Stimulated activated CD4-positive, alpha-beta T cell treated with anti-CD3 and anti-CD28 coated beads, Interleukin-15, amount 100 ng/mL, for 48 hours (primary cell): ENCODE data around the gene NNAT.

Experiments
- DNase-seq, 2 donors: peaks; one replicate each; pipeline ENCODE4 v3.0.0-alpha.2; 2020; ENCODE audit warnings: low read depth in 2 of 2

NNAT gene

GRCh38 chr20:37502654-37503053 lies 18.4 kb upstream of the NNAT start:
- DNase-seq, result no peak

DNA sequence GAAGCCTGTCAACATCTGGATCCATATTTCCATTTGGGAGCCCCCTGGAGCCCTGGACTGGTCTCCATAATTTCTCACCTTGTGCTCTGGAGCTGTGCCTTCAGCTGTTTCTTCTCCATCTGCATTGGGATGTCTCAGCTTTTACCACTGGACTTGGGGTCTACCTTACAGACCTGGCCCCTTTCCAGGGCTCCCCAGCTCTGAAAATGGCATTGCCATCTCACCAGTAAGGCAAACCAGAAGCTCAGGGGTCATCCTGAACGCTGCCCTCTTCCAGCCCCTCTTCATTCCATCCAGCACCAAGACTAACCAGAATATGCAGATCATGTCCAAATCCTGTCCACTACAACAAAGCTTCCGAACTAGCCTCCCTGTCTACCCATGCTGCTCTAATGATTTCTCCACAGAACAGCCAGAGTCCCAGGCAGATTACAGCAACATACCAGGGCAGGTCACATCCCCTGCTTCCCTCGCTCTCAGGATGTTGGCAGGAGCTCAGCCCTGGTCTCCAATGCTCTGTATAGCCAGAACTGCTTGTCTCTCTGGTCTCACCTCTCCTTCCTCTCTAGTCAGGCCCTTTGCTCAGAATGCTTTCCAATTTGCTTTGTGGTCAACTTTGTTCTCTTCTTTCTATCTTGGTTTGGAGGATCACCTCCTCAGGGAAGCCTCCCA lies 17.7 kb upstream of the NNAT start:
- DNase-seq, result no peak

DNA sequence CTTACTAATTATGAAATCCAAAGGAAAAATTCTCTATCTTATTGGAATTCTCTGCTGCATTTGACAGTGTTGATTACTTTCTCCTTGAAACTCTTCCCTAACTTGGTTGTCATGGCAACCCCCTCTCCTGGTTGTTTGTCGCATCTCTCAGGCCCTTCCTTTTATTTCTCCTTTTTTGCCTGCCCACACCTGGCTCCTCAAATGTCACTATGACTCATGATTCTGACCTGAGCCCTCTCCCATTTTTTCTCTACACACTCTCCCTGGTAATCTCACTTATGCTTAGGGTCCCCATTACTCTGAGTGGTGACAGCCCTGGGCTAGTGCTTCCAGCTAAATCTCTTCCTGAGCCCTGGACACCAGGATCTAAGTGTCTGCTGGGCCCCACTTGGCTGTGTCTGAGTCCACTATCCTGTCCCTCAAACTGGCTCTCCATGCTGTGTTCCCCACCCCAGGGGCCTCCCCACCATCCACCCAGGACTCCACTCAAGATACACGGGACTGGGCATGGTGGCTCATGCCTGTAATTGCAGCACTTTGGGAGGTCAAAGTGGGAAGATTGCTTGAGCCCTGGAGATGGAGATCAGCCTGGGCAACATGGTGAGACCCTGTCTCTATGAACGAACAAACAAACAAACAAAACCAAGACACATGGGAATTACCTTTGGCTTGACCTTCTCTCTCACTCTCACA lies 16.5 kb upstream of the NNAT start:
- no peak for DNase-seq

GRCh38 chr20:37505263-37506151 lies 15.5 kb upstream of the NNAT start:
- DNase-seq, result no peak

DNA sequence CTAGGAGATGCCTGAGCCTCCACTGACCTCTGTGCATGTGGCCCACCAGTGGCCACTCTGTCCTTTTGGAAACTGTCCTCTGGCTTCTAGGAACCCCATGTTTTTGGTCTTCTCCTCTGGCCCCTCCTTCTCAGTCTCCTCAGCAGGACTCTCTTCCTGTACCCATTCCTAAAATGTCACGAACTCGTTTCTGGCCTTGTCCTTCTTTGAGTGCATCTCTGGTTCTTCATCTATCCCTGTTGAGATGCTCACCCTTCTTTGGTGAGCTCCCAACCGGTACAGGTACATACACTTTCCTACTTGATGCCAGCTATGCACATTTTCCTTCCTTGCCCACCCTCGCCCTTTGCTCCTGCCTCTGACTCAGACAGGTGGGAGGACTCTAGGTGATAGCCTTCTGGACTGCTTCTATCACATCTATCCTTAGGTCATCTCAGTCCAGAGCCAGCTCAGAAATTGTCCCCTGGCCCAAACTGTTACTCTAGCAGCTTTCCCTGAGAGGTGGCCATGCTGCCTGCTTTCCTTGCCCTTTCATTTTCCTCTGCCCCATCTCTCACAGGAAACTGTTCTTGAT lies 14.8 kb upstream of the NNAT start:
- DNase-seq, result no peak

- DNase-seq, result no peak
These were observed 10.8 kb upstream of the NNAT start for GRCh38 chr20:37510226-37510625.

- DNase-seq, result no peak
These were observed 9.3 kb upstream of the NNAT start for GRCh38 chr20:37511610-37512275.

- DNase-seq, result no peak
These were observed 7.2 kb upstream of the NNAT start for GRCh38 chr20:37513779-37514359.

DNA sequence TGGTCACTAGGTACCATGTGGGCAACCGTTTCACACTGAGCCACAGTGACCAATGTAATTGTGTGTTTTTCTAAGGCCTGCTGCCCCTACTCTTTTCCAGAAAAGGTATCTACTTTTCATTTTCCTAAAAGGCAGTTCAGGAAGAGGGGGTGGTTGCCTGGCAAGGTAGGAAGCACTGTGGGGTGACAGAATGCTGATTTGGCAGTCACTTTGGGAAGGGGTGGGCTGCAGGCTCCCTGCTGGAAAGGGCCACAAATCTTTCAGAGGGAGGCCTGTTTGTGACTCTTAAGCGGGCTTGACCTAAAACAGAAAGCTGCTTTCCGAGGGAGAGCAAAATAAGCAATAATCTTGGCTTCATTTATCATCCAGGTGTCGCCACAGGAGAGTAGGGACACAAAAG lies 5.2 kb upstream of the NNAT start:
- no peak for DNase-seq

DNA sequence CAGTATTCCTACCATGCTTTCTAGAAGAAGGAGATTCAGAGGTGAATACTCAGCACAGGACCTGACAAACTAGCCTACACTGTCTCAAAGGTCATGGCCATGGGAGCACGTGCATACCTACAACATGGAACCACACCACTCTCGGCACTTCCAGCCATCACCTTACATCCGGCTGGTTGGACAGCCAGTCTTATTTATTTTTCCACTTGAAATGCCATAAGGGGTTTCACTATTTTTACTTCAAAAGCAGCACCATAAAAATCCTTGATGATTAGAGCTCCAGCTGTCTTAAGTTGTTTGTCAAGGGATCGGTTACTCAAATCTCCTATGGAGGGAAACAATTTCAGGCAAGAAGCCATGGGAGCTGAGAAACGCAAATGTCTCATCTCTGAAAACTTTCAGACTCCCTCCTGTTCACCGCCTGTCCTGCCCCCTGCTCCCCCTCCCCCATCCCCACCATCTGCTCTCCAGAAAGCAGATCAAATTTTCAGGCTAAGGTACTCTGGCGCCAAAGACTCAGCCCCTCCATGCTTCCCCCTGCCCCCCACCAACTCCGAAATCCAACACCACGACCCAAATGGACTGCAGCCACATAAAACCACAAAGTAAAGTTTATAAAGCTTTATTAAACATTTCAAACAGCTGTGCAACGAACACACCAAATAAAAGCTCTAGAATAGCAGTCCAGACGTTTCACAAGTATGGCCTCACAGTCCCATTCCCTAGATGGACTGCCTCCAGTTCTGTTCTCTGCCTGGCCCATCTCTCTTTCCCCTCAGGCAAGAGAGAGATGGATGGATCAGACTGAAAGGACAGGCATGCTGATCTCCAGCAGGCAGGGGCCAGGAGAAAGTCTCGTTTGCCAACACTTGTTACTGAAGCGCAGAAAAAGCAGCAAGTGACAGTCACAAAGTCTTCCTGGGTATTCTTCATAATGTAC lies 4.0 kb upstream of the NNAT start:
- no peak for DNase-seq

DNA sequence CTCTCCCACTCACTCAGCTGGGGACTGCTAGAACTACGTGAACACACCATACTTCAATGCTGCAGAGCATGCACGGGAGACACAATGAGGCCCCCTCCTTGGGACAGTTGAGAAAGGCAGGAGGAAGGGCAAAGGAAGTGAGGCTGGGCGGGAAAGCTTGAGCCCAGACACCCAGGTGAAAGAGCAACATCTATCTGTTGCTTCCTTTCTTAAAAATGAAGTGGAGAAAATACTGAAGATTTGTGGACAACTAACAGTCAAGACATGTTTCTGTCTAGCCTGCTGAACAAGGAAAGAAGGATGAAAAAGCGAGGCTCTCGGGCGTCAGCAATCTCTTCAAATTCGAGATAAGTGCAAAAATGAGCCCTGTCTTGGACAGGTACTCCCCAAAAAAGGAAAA lies 3.0 kb upstream of the NNAT start:
- no peak for DNase-seq

GRCh38 chr20:37518606-37519507 lies 2.2 kb upstream of the NNAT start:
- DNase-seq, result no peak

DNA sequence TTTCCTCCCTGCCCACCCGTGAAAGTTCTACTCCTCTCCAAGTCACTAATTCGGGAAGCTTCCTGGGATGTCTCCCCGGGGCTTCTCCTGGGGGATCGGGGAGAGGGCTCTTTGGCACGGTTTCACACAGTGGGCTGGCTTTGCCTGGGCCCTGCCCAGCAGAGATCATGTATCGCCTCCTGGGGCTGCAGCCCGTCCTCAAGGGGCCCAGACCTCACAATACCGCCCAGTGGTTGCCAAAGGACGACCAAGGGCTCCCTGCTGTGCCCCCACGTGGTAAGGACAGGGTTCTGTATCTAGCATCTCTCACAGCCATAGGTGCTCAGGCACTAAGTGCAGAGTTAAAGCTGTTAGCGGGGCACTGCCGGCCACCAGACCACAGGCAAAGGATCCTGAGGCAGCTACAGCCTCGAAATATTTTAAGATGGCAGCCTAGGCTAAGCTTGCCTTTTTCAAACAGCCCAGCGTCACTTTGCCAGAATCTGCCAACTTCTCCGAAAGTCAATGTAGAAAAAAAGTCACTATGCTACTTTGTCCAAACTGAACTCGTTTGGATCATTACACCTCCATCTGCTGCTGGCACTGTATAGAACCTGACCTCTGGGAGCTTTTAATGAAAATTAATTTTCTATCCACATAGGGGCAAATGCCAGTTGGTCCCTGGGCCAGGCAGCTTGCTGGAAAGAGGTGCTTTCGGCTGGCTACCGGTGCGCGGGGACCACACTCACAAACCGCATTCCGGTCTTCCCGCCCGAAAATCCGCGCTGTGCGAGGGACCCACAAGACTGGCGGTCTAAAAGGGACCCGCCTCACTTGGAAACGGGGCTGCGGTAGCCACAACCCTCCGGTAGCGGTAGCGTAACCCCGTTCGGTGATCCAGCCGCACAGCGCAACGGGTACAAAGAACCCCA lies 1.3 kb upstream of the NNAT start:
- no peak for DNase-seq

GRCh38 chr20:37520419-37520955 lies 563 bp upstream of the NNAT start:
- no peak for DNase-seq

DNA sequence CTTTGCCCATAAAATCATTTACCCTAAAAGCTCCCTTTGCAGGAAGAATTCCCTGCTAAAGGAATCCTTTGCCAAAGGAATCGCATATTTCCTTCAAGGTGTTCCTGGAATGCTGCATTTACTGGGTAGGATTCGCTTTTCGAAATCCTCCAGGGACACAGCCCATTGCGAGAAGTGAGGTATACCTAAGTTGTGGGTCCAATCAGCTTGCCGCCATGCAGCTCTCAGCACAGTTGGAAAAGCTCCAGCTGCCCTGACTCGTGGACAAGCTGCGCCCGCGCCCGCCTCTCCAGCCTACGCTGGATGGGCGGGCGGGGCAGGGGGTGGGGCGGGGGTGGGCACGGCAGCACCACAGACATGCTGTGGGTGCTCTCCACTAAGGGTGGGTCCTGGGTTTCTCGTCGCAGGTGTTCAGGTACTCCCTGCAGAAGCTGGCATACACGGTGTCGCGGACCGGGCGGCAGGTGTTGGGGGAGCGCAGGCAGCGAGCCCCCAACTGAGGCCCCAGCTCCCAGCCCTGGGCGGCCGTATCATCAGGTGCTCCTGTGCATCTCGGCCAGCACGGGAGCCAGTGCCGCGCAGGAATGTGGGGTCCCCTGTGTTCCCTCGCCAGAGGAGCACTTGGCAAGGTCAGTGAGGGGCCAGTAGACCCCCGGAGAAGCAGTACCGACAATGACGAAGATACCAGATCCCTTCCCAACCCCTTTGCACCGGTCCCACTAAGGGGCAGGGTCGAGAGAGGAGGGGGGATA lies 1.4 kb downstream of the NNAT start:
- no peak for DNase-seq

GRCh38 chr20:37523012-37523391 lies 2.0 kb downstream of the NNAT start:
- DNase-seq, result no peak
